Tracheal epithelial cell (primary cell): Measurements from ENCODE around the gene CHRDL1. TPM values are rescaled to one million over a fixed set of nuclear protein-coding genes. Genes with fewer than 3 reads are reported as not detected.

ENCODE experiments used
- total RNA-seq: library from RNA; depleted of rRNA; stranded (reverse); fragments of >200 nt; gene quantifications from 2 replicates; pipeline ENCODE4 v1.2.1, GENCODE V29; 2014

Gene CHRDL1, protein sequence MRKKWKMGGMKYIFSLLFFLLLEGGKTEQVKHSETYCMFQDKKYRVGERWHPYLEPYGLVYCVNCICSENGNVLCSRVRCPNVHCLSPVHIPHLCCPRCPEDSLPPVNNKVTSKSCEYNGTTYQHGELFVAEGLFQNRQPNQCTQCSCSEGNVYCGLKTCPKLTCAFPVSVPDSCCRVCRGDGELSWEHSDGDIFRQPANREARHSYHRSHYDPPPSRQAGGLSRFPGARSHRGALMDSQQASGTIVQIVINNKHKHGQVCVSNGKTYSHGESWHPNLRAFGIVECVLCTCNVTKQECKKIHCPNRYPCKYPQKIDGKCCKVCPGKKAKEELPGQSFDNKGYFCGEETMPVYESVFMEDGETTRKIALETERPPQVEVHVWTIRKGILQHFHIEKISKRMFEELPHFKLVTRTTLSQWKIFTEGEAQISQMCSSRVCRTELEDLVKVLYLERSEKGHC
- 6.3 TPM in 1 of 2 replicates, not detected in the other for total RNA-seq

GRCh38 chrX:110795645-110796406 lies at the start of gene CHRDL1:
Gene CHRDL1, minus strand, starts transcription at chrX:110795817. Its CDS starts 3,636 bp downstream, at chrX:110792181.

